ENCODE results near the gene STAU1.

DNA sequence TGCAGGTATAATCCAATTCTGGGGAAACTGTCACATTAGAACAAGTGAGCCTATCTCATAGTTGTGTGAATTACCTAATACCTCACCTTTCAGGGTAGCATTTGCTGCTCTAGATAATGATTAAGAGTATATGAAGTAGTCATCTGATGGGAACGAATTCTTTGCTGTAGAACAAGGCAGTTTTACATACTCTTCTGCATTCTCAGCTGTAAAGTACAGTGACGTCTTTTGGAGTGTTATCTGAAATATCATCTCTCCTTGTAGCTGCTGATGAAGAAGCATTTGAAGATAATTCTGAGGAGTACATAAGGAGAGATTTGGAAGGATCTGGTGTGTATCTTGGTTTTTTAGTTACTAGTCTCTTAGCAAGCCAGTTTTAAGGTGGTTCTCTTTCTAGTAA lies 113.6 kb downstream of the STAU1 start:
- TF ChIP-seq, protein P1, sequence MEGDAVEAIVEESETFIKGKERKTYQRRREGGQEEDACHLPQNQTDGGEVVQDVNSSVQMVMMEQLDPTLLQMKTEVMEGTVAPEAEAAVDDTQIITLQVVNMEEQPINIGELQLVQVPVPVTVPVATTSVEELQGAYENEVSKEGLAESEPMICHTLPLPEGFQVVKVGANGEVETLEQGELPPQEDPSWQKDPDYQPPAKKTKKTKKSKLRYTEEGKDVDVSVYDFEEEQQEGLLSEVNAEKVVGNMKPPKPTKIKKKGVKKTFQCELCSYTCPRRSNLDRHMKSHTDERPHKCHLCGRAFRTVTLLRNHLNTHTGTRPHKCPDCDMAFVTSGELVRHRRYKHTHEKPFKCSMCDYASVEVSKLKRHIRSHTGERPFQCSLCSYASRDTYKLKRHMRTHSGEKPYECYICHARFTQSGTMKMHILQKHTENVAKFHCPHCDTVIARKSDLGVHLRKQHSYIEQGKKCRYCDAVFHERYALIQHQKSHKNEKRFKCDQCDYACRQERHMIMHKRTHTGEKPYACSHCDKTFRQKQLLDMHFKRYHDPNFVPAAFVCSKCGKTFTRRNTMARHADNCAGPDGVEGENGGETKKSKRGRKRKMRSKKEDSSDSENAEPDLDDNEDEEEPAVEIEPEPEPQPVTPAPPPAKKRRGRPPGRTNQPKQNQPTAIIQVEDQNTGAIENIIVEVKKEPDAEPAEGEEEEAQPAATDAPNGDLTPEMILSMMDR (IDR thresholded peaks at IDR 0.05) = no peak
- no peak for TF ChIP-seq ZFX (IDR thresholded peaks at IDR 0.05; ENCODE audit: borderline replicate concordance)

Data from 22Rv1 (cell line).